HG02642 (cell line): ENCODE data around the gene COPS7A.
A peak's percentile ranks its signal among the peaks of the same experiment; 100 is the strongest.

Experiments
- ATAC-seq: cut with Tn5 transposase; IDR thresholded peaks from one replicate; pipeline ENCODE4 v1.9.1; 2021; ENCODE audit warnings: mild to moderate bottlenecking; ENCODE audit not compliant: unreplicated experiment, poor library complexity

The COPS7A gene

DNA sequence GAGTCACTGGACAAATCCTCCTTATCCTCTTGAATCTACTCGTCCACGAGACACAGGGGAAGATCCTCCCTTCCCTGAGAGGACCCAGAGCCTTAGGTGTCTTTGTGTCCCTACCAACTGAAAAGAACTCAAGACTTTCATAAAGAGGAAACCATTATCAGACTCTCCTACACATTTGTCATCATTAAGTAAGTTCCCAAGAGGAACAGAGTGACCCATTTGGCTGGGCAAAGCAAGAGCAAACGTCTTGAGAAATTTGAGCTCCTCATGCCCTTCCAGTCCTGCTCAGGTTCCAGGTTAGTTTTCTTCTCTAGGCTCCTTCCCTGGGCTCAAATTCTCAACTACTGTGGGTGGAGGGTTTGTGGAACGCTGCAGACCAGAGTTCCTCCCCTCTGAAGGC lies 23.4 kb downstream of the COPS7A start:
- no peak for ATAC-seq

DNA sequence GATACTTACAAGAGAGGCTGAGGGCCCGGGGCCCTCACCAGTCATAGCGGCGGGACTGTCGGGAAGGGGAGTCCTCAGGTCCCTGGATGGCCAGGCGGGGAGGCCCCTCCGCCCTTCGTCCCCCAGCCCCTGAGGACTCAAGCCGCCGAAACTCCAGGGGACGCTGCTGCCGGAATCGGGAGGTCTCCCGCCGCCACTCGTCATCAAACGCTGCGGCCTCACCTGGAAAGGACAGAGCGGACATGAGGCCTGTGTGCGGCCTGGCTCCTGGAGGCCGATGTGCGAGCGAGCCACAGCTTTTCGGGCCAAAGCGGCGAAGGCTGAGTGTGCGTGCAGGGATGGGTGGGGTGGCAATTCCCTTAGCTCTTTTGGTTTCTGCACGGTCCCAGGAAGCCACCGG lies 24.9 kb downstream of the COPS7A start:
- ATAC-seq = no peak

DNA sequence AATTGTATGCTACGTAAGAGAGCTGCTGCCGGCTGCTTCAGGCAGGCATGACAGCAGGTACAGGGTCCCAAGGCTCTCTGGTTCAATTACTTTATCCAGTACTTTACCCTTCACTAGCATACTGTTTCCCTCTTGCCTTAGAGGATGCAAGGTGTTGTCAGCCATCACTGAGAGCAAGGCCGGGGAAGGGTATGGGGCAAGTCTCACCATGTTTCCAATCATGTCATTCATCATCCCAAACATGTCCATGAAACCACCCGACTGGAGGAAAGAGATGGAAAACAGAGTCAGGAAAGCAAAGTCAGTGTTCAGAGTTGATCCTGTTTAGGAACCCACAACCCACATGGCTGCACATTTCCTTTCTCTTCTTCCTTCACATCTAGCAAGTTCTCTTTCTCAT lies 26.7 kb downstream of the COPS7A start:
- ATAC-seq = no peak

DNA sequence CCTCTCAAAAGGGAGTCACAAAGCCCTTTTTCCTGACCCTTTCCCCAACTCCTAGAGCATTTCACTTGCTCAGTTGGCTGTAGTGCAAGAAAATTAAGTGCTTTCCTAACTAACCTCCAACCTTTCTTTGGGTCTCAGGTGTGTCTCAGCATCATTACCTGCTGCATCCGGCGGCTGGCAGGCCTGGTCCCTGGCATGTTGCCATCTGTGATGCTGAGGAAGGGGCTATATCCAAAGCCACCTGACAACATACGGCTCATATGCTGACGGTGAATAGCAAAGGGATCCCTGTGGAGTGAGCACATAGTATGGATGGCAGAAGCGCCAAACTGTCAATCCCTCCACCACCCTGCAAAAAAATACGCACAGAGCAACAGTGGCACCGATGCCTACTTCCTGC lies 27.9 kb downstream of the COPS7A start:
- no peak for ATAC-seq

DNA sequence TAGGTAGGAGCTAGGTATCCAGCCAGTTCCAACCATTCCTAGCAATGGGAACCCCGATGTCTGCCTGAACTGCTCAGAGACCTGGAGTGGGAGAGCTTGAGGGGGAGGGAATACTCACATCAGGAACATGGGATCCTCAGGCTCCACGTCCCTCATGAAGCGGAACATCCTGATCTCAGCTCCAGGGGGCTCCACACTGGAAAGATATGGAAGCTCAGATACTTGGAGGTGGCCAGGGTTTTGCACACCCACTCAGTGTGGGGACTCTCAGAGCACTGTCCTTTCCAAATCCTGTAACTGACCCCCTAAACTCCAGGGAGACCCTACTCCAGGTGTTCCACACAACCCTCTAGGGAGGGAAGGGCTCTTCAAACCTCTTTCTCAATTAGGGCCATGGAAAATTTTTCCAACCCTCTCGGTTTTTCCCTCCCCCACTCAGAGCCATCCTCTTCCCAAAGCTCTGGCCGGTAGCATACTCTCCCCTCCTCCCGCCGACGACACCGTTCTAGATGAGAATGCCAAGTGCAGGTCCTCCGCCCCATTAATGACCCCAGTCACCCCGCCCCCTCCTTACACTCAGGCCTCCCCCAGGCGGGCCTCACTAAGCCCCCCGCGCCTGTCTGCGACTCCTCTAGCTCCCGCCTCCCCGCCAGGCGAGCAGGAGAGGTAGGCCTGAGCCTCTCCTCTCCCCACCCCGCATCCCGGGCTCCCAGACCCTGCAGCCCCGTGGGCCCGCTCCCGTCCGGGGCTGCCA lies 28.5 kb downstream of the COPS7A start:
- no peak for ATAC-seq

DNA sequence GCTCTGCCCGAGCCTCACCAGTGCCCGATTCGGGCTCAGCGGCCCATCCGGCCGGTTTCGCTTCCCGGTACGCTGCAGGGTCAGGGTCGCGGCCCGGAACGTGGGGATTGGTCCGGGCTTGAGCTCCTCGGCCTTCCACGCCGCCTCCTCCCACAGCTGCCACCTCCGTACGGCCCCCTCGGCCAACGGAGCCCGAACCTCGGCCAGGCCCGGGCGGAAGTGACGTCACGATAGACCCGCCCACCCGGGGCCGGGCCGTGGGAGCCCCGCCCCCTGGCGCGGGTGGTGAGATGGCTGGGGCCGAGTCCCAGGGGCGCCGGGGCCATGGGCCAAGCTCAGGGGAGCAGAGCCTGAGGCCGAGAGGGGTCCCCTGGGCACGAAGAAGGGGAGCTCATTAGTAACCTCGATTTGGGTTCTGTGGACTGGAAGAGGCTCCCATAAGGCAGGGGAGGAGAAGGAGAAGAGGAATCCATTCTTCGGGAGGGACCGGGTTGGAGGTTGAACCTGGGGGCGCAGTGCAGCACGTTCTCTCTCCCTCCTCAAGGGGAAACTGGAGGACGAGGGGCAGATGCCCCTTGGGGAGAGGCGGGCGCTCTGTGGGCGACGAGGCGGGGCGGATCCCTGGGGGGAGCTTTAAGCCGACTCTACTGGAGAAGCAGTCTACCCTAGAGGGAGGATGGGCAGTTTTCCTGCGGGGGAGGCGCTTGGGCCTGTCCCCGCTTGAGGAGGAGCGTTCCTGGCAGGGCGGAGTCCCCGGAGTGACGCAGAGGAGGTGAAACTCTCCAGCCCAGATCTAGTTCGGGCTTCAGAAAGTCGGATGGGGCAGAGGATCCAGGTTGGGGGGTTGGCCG lies 29.3 kb downstream of the COPS7A start, which contains the start of gene MLF2:
Gene MLF2, minus strand, starts transcription at position 221 of the 851 bp plus-strand sequence. CDS start 807 bp downstream, outside the sequence.
- peak; percentile 87 for ATAC-seq

DNA sequence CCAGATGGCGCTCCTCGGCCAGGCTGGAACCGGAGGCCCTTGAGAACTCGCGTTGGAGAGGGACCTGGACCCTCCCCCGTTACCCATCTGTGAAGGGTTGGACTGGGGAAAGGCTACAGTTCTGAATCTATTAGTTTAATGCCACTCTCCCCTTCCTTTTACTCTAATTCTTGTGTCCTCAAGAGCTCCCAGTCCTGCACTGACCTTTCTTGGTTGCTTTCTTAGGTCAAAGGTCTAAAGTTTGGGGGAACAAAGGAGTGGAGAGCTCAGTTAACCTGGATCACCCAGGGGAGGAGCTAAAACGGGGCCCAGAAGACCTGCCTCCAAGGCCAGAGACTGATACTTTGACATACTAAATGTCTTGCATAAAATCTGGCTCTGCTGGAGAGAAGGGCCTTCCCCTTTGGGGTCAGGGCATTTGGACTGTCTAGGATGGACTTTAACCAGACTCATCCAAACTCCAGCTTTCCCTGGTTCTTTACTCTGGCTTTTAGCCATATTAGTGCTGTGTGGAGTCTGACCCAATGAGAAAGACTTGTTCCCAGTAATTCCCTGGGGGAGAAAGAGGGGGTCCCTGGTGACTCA lies 30.0 kb downstream of the COPS7A start:
- ATAC-seq = no peak

DNA sequence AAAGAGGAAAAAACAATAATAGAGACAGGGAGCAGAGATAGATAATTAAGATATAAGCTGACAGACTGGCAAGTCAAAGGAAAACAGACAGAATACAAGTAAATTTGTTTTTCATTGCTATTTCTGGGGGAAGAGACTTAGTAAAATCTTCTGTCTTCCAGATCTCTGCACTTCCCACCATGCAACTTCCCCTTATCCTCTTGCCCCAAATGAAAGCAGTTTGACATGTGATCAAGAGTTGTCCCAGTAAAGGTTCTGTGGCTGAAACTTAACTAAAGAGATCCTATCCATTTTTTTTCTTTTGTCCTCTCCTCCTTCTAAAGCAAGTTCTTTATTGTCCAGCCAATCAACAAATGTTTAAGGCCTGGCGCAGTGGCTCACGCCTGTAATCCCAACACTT lies 30.6 kb downstream of the COPS7A start:
- no peak for ATAC-seq

DNA sequence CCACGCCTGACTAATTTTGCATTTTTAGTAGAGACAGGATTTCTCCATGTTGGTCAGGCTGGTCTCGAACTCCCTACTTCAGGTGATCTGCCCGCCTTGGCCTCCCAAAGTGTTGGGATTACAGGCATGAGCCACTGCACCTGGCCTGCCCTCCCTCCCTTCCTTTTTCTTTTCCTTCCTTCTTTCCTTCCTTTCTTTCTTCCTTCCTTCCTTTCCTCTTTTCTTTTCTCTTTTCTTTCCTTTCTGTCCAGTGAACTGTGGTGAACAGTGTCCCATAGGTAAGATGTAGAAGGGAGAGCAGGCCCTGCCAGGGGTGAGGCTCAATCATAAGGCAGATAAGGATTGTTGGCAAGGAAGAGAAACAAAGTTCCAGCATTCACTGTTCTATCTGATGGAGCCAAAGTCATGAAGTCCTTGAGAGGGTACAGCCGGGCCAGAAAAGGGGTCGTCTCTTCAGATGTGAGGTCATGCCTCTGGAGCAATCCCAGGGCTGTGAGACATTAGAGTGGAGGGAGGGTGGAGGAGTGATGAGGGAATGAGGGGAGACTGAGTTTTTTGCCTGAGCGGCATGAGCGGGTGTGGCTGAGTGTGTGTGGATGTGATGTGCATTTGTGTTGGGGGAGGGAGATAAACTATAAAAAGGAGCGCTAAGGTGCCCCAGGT lies 33.3 kb downstream of the COPS7A start:
- ATAC-seq = no peak

DNA sequence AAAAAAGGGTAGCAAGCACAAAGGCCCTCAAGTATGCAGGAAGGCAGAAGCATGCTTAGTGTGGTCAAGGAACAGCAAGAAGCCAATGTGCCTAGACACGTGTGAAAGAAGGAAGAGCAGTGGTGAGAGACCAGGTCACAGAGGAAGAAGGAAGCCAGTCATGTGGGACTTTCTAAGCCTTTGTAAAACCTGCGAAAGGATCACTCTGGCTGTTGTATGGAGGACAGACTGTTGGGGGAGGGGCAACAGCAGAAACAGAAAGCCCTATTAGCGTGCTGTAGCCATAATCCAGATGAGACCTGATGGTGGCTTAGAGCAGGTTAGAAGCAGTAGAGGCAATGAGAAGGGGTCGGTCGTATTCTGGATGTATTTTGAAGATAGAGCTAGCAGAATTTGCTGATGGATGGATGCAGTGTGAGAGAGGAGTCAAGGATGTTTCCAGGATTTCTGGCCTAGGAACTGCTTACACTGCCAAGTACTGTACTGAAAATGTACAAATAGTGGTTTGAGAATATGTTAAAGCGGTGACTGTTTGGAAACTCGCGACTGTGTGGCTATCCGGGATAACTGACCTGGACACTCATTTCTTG lies 34.8 kb downstream of the COPS7A start:
- ATAC-seq = no peak

DNA sequence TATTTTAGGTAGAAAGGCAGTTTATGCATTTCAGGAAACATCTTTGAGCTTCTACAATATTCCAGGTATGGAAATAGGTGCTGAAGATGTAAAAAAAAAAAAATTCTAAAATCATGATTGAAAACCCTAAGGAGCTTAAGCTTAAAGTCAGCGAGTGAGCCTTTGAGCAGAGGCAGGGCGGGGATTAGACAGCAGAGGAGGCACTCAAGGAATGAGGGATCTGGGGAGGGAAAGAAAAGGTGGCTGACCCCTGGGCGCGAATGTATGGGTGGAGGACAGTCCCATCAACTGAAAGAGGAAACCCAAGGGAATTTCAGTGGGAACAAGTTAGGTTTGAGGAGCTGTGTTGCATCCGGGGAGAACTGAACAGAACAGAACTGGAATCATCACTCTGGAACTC lies 35.9 kb downstream of the COPS7A start:
- no peak for ATAC-seq

DNA sequence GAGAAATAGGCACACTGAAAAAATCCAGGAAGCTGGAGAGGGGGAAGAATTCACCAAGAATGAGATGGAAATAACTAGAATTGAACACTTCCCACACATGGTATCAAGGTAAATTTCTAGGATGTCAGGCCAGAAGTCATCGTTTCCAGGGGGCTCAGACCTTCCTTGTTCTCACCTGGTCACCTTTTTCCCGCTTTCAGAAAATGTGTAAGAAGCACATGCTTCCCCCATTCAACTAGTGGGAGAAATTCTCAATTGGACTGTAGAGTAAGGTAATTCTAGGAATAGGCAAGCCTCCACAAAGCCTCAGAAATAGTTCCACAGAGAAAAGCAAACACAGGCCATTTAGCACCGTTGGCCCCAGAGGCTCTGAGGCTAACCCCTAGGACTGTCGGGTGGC lies 39.5 kb downstream of the COPS7A start:
- ATAC-seq = no peak

DNA sequence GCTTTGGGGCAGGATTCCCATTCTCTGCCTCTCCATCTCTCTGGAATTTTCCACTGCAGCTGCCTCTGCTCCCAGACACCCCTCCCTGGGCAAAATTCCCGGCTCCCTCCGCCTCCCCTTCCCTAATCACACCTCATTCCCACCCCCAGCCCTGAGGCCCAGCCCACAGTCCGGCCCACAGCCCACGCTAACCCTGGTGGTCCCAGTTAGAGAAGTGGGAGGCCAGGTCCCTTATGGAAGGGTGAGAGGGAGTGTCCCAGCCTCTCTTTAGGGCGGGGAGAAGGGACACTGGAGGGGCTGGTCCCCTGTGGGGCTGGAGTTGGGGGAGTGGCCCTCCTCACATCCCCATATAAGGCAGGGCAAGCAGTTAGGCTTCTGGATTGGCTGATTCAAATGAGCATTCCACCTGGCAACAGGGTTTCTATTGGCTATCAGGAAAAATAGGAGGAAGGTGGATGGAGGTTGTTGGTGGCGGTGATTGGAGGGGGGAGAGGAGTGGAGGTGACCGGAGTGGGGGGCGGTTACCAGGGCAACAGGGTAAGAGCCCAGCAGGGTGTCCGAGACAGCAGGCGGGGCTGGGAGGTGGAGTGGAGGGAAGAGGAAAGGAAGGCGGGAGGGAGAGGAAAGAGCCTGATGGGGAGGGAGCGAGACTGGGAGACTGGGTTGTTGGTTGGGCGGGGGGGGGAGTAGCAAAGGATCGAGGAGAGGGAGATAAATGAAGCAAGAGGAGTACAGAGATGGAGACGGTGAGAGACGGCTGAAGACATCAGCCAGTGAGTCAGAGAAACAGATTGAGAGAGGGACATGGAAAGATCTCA lies 40.4 kb downstream of the COPS7A start:
- ATAC-seq = peak; percentile 77

DNA sequence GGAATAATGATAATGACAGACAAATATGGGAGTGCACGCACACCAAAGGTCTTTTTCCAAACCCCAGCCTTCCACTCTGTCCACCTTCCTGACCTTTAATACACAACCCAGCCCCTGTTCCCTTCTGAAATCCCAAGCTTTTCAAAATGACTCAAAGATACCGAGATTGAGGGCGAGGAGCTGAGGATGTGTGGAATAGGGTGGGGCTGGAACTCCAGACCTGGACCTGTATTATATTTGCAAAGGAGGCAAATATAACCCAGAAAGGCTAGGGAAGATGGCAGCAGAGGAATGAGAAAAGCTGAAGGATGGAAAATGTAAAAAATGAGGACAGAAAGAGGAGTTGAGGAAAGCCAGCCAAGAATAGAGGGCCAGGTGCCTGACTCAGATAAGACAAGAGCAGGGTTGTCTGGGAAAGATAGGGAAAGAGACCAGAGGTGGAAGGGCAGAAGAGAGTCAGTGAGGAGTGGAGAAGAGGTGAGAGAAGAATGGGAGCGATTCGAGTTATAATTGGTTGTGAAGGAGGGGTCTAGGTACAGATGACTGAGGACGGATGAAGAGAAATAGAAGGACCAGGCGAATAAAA lies 41.3 kb downstream of the COPS7A start:
- ATAC-seq = no peak

DNA sequence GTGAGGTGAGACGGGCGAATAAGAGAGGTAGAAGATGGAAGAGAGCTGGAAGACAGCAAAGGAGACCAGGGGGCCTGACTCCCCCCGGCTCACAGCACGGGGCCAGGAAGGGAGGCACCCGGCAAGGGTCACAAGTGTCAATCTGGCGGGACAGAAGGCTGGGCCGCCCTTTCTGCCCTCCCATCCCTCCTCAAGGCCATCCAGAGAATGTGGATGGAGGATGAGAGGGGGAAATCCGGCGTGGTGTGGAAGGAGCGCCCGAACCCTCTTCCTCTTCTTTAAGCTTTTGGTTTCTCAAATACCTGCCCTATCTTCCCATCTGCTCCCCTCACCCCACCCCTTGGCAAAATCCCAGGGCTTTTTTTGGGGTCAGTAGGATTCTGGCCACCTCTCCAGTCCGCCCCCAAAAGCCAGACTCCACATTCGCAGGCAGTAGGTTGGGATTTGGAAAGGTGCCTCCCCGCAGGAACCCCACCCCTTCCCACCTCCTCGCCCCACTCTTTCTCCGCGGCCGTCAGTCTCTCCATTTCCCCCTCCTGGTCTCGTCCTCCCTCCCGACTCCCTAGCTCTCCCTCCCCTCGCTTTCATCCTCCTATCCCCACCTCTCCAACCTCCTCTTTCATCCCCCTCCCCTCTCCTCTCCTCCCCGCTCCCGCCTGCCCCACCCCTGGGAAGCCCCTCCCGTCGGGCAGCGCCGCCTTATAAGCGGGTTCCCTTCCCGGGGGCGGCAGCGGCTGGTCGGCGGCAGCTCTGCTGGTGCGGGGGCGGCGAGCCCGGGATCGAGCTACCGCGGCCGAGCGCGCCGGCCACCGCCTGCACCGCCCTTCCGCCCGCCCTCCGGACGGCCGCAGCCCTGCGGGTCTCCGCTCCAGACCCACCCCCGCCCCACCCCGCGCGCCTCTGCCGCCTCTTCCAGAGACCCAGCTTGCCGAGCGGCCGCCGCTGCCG lies 42.1 kb downstream of the COPS7A start, which contains the start of gene PTMS:
Gene PTMS, plus strand, starts transcription at position 730 of the 948 bp plus-strand sequence. CDS start 343 bp downstream, outside the sequence.
- ATAC-seq = peak; percentile 33

DNA sequence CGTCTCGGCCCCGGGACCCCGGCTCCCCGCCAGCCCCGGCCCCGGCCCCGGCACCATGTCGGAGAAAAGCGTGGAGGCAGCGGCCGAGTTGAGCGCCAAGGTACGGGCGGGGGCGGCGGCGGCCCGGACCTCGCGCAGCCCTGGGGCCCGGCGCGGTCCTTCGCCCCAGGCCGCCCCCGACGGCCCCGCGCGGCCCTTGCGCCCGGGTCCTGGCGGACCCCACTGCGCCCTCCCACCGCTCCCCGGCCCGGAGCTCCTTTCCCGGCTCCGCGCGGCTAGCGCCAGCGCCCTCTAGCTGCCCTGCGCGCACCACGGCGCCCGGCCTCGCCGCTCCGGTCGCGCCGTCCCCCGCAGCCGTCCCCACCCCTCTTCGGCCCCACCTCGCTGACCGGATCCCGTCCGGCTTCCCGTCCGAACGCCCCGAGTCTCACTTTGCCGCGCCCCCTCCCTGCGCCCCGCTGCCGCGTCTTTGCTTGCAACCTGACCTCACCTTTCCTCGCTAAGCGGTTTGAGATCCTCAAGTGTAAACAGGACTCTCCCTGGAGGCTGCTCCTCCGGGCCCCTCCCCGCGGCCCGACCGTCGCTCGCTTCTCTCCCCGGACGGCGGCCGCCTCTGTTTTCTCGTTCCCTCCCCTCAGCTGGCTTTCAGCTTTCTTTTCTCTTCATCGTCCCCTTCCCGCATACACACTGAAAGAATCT lies 43.0 kb downstream of the COPS7A start:
- peak; percentile 55 for ATAC-seq
